ENCODE data around the gene ZMAT2.
"Not testable (repeated sequence)": the region's sequence is repeated elsewhere in the genome, so short reads cannot be mapped to it uniquely, and the experiment has no call there.

Gene ZMAT2

DNA sequence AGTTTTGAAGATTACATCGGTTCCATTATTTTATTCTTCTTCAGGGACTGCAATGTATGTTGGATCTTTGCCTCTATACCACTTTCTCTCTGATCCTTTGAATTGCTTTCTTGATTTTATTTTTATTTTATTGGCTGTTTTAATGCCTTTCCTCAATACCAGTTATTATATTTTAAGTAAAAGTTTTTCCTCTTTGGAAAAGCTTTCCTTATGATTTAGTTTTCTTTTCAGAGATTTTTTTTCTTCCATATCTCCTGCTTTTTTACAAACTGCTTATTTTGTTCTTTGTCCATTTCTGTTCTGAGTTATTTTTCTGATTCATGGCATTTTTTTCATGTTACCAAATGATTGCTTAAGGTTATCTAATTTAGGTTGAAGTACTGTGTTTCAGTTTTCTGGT is 11.5 kb downstream of the ZMAT2 start:
- H4K20me1 ChIP-seq (ENCODE audit: insufficient read depth, low read length) = no peaks in the 10 kb centered on the region
- H3K79me2 ChIP-seq (ENCODE audit: low read length) = no peaks in the 10 kb centered on the region
- H3K4me1 ChIP-seq (ENCODE audit: low read length) = no peaks in the 10 kb centered on the region; the same call in 1 of the 2 replicates
- peak overlapping the region; percentile 84 for H3K4me2 ChIP-seq (ENCODE audit: low read length)
- no peak overlapping the region for H3K27ac ChIP-seq (ENCODE audit: low read length)
- no peaks in the 10 kb centered on the region for H3K9me3 ChIP-seq (ENCODE audit: insufficient read depth, low read length)
- H2AFZ ChIP-seq (ENCODE audit: low read depth, low read length) = no peak overlapping the region
- no peak overlapping the region for H3K9ac ChIP-seq (ENCODE audit: low read length)
- no peaks in the 10 kb centered on the region for H3K27me3 ChIP-seq (ENCODE audit: low read depth, low read length)
- H3K4me3 ChIP-seq (ENCODE audit: low read length) = peak overlapping the region; percentile 96
- H3K36me3 ChIP-seq (replicated peaks; ENCODE audit: low read depth, low read length) = peaks cover 3% of the 10 kb centered on the region
- TF ChIP-seq, protein P1, sequence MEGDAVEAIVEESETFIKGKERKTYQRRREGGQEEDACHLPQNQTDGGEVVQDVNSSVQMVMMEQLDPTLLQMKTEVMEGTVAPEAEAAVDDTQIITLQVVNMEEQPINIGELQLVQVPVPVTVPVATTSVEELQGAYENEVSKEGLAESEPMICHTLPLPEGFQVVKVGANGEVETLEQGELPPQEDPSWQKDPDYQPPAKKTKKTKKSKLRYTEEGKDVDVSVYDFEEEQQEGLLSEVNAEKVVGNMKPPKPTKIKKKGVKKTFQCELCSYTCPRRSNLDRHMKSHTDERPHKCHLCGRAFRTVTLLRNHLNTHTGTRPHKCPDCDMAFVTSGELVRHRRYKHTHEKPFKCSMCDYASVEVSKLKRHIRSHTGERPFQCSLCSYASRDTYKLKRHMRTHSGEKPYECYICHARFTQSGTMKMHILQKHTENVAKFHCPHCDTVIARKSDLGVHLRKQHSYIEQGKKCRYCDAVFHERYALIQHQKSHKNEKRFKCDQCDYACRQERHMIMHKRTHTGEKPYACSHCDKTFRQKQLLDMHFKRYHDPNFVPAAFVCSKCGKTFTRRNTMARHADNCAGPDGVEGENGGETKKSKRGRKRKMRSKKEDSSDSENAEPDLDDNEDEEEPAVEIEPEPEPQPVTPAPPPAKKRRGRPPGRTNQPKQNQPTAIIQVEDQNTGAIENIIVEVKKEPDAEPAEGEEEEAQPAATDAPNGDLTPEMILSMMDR (IDR thresholded peaks at IDR 0.05; ENCODE audit: low read depth, low read length) = no peak
- no peak for TF ChIP-seq EZH2phosphoT487 (IDR thresholded peaks at IDR 0.05; ENCODE audit: low read depth)

DNA sequence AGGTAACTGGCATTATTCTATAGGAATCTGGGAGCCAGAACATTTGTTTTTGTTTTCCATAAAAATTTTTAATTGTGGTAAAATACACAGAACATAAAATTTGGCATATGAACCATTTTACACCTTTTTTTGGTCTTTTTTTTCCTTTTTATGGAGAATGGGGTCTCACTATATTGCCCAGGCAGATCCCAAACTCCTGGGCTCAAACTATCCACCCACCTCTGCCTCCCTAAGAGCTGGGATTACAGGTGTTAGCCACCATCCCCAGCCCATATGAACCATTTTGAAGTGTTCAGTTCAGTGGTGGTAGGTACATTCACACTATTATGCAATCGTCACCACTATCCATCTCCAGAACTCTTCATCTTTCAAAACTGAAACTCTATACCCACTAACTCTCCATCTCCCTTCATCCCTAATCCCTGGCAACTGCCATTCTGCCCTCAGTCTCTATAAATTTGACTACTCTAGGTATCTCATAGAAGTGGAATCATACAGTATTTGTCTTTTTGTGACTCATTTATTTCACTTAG is 13.4 kb downstream of the ZMAT2 start:
- Histone ChIP-seq H3K79me2 (ENCODE audit: low read length) (no peaks in the 10 kb centered on the region), H3K4me2 (ENCODE audit: low read length) (no peak overlapping the region), H3K36me3 (replicated peaks; ENCODE audit: low read depth, low read length) (no peaks in the 10 kb centered on the region), H3K27ac (ENCODE audit: low read length) (no peak overlapping the region), H3K4me3 (ENCODE audit: low read length) (no peak overlapping the region), H3K9ac (ENCODE audit: low read length) (no peak overlapping the region), H4K20me1 (ENCODE audit: insufficient read depth, low read length) (no peaks in the 10 kb centered on the region), H3K4me1 (ENCODE audit: low read length) (no peaks in the 10 kb centered on the region; the same call in 1 of the 2 replicates), H3K9me3 (ENCODE audit: insufficient read depth, low read length) (no peaks in the 10 kb centered on the region), H3K27me3 (ENCODE audit: low read depth, low read length) (no peaks in the 10 kb centered on the region), H2AFZ (ENCODE audit: low read depth, low read length) (no peak overlapping the region)
- TF ChIP-seq, protein P1 (IDR thresholded peaks at IDR 0.05; ENCODE audit: low read depth, low read length) = no peak

DNA sequence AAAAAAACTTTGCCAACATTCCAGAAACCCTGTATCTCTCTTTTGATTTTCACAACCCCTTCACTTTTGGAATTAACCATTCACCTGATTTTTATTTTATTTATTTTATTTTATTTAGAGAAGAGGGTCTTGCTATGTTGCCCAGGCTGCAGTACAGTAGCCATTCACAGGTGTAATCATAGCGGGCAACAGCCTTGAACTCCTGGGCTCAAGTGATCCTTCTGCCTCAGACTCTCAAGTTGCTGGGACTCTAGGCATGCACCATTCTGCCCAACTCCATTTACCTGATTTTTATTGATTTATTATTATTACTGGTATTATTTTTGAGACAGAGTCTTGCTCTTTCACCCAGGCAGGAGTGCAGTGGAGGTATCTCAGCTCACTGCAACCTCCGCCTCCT is 16.0 kb downstream of the ZMAT2 start:
- not testable (repeated sequence) for H3K9me3 ChIP-seq (ENCODE audit: insufficient read depth, low read length); H4K20me1 ChIP-seq (ENCODE audit: insufficient read depth, low read length); H3K27me3 ChIP-seq (ENCODE audit: low read depth, low read length); H3K36me3 ChIP-seq (replicated peaks; ENCODE audit: low read depth, low read length); H3K79me2 ChIP-seq (ENCODE audit: low read length); H3K9ac ChIP-seq (ENCODE audit: low read length); H3K4me1 ChIP-seq (ENCODE audit: low read length); H3K4me2 ChIP-seq (ENCODE audit: low read length); H3K27ac ChIP-seq (ENCODE audit: low read length); H2AFZ ChIP-seq (ENCODE audit: low read depth, low read length); H3K4me3 ChIP-seq (ENCODE audit: low read length)

DNA sequence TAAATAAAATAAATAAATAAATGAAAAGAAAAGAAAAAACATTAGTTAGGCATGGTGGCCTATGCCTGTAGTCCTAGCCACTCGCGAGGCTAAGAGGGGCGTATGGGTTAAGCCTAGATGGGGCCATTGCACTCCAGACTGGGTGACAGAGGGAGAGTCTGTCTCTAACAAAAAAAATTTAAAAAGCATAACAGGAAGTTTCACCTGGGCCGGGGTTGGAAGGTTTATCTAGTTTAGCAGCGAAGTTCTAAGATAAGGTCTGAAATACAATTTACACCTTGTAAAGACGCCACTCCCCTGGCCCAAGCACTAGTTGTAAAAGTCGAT is 18.0 kb downstream of the ZMAT2 start:
- Histone ChIP-seq H2AFZ (ENCODE audit: low read depth, low read length) (no peak overlapping the region), H3K27ac (ENCODE audit: low read length) (no peak overlapping the region), H3K4me2 (ENCODE audit: low read length) (no peak overlapping the region), H3K9ac (ENCODE audit: low read length) (no peak overlapping the region), H3K9me3 (ENCODE audit: insufficient read depth, low read length) (no peaks in the 10 kb centered on the region), H3K4me1 (ENCODE audit: low read length) (no peaks in the 10 kb centered on the region), H4K20me1 (ENCODE audit: insufficient read depth, low read length) (no peaks in the 10 kb centered on the region), H3K27me3 (ENCODE audit: low read depth, low read length) (no peaks in the 10 kb centered on the region), H3K4me3 (ENCODE audit: low read length) (no peak overlapping the region), H3K36me3 (replicated peaks; ENCODE audit: low read depth, low read length) (no peaks in the 10 kb centered on the region), H3K79me2 (ENCODE audit: low read length) (no peaks in the 10 kb centered on the region)
- TF ChIP-seq EZH2phosphoT487 (IDR thresholded peaks at IDR 0.05; ENCODE audit: low read depth) = no peak
- TF ChIP-seq, protein P1 (IDR thresholded peaks at IDR 0.05; ENCODE audit: low read depth, low read length) = no peak

DNA sequence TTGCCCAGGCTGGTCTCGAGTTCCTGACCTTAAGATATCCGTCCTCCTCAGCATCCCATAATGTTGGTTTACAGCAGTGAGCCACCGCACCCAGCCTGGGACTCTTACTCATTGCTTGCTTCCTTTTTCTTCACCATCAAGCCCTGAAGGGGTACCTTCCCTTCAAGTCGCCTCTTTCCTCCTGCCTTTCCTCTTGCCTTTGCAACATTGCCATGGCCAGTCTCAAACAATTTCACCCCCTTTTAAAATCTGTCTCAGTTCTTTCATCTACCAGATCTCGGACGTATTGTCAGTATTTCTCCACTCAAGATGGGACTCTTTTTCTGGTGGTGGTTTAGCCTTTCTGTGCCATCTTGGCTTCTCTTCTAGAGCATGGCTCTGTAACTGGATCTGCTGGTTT is 20.5 kb downstream of the ZMAT2 start:
- H3K4me3 ChIP-seq (ENCODE audit: low read length); H3K27me3 ChIP-seq (ENCODE audit: low read depth, low read length); H3K9me3 ChIP-seq (ENCODE audit: insufficient read depth, low read length); H3K36me3 ChIP-seq (replicated peaks; ENCODE audit: low read depth, low read length); H3K4me2 ChIP-seq (ENCODE audit: low read length); H3K9ac ChIP-seq (ENCODE audit: low read length); H3K4me1 ChIP-seq (ENCODE audit: low read length); H3K79me2 ChIP-seq (ENCODE audit: low read length); H4K20me1 ChIP-seq (ENCODE audit: insufficient read depth, low read length); H3K27ac ChIP-seq (ENCODE audit: low read length); H2AFZ ChIP-seq (ENCODE audit: low read depth, low read length): not testable (repeated sequence)

DNA sequence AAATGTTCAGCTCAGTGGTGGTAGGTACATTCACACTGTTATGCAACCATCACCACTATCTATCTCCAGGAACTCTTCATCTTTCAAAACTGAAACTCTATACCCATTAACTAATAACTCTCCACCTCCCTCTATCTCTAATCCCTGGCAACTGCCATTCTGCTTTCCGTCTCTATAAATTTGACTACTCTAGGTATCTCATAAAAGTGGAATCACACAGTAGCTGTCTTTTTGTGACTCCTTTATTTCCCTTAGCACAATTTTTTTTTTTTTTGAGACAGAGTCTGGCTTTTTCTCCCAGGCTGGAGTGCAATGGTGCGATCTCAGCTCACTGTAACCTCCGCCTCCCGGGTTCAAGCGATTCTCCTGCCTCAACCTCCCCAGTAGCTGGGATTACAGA is 21.1 kb downstream of the ZMAT2 start:
- not testable (repeated sequence) for H3K9me3 ChIP-seq (ENCODE audit: insufficient read depth, low read length); H3K9ac ChIP-seq (ENCODE audit: low read length); H2AFZ ChIP-seq (ENCODE audit: low read depth, low read length)

More for the DNA sequence above, 21.1 kb downstream of the ZMAT2 start:
- not testable (repeated sequence) for H3K4me1 ChIP-seq (ENCODE audit: low read length); H3K4me3 ChIP-seq (ENCODE audit: low read length); H3K4me2 ChIP-seq (ENCODE audit: low read length); H3K27ac ChIP-seq (ENCODE audit: low read length); H3K36me3 ChIP-seq (replicated peaks; ENCODE audit: low read depth, low read length); H3K27me3 ChIP-seq (ENCODE audit: low read depth, low read length); H3K79me2 ChIP-seq (ENCODE audit: low read length); H4K20me1 ChIP-seq (ENCODE audit: insufficient read depth, low read length)
